HG03135 (cell line): Measurements from ENCODE around the gene PLEKHM3.

ENCODE experiments used
- ATAC-seq: cut with Tn5 transposase; IDR thresholded peaks from one replicate; pipeline ENCODE4 v1.9.1; 2021; ENCODE audit warnings: mild to moderate bottlenecking, moderate library complexity; ENCODE audit not compliant: unreplicated experiment

PLEKHM3 gene

GRCh38 chr2:207808119-207808518 lies 217.2 kb downstream of the PLEKHM3 start:
- ATAC-seq = no peak

- no peak for ATAC-seq
Observed at GRCh38 chr2:207807516-207807915, 217.8 kb downstream of the PLEKHM3 start.

GRCh38 chr2:207805566-207806226 lies 219.6 kb downstream of the PLEKHM3 start:
- no peak for ATAC-seq

DNA sequence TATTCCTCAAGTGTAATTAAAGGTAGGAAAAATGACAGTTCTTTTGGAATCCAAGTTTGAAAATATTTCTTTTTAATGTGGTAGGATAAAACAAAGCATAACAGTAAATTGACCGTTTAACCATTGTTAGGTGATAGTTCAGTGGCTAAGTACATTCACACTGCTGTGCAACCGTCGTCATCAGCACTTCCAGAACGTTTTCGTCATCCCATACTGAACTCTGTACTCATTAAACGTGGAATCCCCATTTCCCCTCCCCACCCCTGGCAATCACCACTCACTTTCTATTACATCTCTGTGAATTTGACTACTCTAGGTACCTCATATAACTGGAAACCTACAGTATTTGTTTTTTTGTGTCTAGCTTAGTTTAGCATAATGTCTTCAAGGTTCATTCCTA lies 222.7 kb downstream of the PLEKHM3 start:
- ATAC-seq = no peak

GRCh38 chr2:207801259-207801658 lies 224.1 kb downstream of the PLEKHM3 start:
- ATAC-seq = no peak

GRCh38 chr2:207796585-207797350 lies 228.6 kb downstream of the PLEKHM3 start:
- no peak for ATAC-seq

DNA sequence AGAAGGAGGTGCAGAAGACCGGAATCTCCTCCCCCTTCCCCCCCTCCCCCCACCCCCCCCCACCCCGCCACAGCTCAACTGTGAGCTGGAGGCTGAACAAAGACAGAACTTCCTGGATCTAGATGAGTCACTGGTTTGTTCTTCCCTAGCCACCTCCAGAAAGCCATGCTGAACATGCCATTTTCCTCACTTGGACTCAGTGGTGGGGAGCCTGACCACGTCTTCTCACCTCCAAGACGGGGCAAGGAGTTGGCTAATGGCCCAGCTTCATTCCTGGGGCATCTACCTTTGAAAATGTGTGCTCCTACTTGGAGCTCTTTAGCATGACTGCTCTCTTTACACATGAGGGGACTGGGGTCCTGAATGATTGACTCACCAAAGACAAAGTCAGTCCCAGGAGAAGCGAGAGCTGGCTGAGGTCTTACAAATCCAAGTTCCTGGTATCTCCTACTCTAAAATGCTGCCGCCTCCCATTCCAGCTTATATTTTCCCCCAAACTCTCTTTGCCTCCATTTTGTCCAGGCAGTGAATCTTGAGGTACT lies 233.0 kb downstream of the PLEKHM3 start:
- ATAC-seq = peak; percentile 60

- ATAC-seq = no peak
Observed at GRCh38 chr2:207791579-207792243, 233.6 kb downstream of the PLEKHM3 start.

DNA sequence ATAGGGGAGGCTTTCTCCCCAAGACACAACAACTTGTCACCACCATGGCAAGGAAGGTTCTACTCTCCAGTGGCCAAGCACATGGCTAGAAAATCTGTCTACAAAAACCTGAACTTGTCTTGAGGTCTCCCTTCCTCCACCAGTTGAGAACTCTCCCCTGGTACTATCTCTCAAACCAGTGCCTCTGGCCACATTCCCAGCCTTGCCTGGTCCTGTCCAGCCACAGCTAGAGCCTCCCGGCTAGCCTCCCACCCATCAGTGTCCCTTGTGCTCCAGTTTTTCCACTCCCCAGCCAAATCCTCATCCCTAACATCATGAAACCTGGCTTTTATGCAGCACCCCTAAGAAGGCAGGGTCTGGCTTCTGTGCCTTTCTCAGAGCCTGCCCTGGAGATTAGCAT lies 234.4 kb downstream of the PLEKHM3 start:
- no peak for ATAC-seq

- ATAC-seq = no peak
Observed at GRCh38 chr2:207787800-207788199, 237.5 kb downstream of the PLEKHM3 start.

GRCh38 chr2:207787017-207787416 lies 238.3 kb downstream of the PLEKHM3 start:
- ATAC-seq = no peak

DNA sequence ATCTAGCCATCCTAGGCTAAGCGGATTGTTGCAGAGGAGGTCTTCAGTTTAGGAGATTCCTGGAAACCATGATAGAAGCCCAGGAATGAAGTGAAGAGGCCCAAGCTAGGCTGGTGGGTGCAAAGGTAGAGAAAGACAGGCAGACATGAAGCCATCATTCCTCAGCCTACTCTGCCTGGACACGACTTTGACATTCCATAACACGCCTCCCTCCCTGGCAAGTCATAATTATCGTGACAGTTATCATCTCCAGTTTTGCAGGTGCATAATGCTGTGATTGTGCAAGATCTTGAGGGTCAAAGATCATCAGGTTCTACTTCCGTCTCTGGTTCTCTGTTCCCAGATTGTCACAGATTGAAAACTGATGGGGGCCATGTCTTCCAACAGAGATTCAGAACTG lies 240.4 kb downstream of the PLEKHM3 start:
- no peak for ATAC-seq

- ATAC-seq = no peak
Observed at GRCh38 chr2:207783514-207783913, 241.8 kb downstream of the PLEKHM3 start.

DNA sequence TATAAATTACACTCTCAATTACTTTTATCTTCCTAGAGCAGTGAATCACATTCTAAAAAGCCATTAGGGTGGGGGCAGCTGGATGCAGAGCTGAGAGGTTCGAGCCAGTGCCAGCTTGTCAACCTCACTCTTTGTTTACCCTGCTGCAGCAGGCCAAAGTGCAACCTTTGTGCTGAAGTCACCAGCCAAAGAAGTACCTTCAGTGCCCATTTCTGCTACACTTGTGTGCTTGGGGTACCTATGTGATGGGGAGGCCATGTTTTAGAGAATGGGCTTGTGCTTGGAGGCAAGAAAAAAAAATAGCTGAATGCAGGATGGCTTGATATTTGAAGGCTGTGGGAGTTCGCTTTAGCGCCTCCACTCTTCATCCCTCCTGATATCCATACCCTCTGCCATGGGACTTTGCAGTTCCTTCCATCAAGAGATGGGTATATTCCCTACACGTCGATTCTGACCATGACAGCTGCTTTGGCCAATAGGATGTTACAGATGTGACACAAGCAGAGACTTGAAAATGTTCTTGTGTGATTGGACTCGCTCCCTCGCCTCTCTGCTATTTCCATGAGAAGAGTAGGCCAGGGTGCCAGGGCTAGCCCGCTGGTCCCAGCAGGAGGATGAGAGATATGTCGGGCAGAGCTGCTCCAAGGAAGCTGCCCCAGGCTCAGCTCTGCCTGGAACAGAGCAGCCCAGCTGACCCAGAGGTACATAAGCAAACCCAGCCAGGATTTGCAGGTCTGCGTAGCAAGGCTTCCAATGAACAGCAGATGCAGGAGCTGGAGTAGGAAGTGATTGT lies 242.9 kb downstream of the PLEKHM3 start:
- no peak for ATAC-seq

- no peak for ATAC-seq
Observed at GRCh38 chr2:207779523-207779922, 245.8 kb downstream of the PLEKHM3 start.

GRCh38 chr2:207778298-207778882 lies 246.9 kb downstream of the PLEKHM3 start:
- ATAC-seq = no peak

DNA sequence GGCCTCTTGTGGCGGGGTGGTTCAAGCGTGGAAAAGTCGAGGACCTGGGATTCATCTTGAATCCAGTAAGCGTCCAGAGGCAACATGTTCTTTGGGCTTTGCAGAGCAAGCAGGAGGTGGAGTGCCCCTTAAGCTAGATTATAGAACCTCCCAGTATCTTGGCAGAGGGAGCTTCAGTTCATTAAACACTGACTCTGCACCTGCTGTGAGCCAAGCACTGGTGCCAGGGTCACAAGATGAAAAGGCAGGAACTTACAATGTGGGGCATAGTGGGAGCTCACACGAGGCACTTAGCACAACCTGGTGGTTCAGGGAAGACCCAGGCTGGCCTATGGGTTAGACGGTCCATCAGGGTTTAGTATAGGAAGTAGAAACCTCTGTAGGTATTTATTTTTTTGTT lies 248.2 kb downstream of the PLEKHM3 start:
- ATAC-seq = no peak

GRCh38 chr2:207775473-207775872 lies 249.9 kb downstream of the PLEKHM3 start:
- no peak for ATAC-seq

DNA sequence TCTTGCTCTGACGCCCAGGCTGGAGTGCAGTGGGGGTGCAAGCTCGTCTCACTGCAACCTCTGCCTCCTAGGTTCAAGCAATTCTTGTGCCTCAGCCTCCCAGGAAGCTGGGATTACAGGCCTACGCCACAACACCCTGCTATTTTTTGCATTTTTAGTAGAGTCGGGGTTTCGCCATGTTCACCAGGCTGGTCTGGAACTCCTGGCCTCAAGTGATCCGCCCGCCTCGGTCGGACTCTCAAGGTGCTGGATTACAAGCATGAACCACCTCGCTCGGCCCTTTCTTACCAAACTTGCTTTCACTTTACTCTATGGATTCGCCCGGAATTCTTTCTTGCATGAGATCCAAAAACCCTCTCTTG lies 252.5 kb downstream of the PLEKHM3 start:
- no peak for ATAC-seq

DNA sequence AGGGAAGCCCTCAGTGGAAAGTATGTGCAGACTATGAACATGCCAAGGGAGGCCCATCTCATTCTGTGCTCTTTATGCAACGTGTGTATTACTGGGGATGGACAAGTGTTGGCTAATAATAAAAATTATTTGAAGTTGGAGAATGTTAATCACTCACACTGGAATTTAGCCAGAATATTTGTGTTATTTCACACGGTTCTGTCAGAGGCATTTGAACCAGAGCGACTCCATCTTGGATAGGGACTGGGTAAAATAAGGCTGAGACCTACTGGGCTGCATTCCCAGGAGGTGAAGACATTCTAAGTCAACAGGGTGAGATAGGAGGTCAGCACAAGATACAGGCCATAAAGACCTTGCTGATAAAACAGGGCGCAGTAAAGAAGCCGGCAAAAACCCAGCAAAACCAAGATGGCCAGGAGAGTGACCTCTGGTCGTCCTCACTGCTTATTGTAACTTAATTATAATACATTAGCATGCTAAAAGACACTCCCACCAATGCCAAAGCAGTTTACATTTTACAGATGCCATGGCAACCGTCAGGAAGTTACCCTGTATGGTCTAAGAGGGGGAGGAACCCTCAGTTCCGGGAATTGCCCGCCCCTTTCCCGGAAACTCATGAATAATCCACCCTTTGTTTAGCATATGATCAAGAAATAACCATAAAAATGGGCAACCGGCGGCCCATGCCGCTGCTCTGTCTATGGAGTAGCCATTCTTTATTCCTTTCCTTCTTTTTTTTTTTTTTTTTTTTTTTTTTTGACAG lies 253.1 kb downstream of the PLEKHM3 start:
- ATAC-seq = no peak
